HFF-Myc (cell line): Measurements from ENCODE around the gene PLEKHM3.

Experiments used
- DNase-seq: peaks from one replicate; pipeline ENCODE4 v3.0.0-alpha.2; 2011; ENCODE audit warnings: low read depth; ENCODE audit errors: extremely low read depth
- H3K4me3 ChIP-seq: replicated peaks from 2 replicates; pipeline ENCODE4 v1.5.1; 2011; ENCODE audit warnings: low read depth, mild to moderate bottlenecking, control low read depth, low read length
- TF ChIP-seq, protein P1 (sequence below): IDR thresholded peaks from 2 replicates; pipeline ENCODE4 v1.5.1; 2012; ENCODE audit warnings: mild to moderate bottlenecking, low read depth, low read length, control low read depth; ENCODE audit errors: missing control alignments

The PLEKHM3 gene

DNA sequence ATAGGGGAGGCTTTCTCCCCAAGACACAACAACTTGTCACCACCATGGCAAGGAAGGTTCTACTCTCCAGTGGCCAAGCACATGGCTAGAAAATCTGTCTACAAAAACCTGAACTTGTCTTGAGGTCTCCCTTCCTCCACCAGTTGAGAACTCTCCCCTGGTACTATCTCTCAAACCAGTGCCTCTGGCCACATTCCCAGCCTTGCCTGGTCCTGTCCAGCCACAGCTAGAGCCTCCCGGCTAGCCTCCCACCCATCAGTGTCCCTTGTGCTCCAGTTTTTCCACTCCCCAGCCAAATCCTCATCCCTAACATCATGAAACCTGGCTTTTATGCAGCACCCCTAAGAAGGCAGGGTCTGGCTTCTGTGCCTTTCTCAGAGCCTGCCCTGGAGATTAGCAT is 234.4 kb downstream of the PLEKHM3 start:
- no peak for DNase-seq
- TF ChIP-seq, protein P1, sequence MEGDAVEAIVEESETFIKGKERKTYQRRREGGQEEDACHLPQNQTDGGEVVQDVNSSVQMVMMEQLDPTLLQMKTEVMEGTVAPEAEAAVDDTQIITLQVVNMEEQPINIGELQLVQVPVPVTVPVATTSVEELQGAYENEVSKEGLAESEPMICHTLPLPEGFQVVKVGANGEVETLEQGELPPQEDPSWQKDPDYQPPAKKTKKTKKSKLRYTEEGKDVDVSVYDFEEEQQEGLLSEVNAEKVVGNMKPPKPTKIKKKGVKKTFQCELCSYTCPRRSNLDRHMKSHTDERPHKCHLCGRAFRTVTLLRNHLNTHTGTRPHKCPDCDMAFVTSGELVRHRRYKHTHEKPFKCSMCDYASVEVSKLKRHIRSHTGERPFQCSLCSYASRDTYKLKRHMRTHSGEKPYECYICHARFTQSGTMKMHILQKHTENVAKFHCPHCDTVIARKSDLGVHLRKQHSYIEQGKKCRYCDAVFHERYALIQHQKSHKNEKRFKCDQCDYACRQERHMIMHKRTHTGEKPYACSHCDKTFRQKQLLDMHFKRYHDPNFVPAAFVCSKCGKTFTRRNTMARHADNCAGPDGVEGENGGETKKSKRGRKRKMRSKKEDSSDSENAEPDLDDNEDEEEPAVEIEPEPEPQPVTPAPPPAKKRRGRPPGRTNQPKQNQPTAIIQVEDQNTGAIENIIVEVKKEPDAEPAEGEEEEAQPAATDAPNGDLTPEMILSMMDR: no peak
- H3K4me3 ChIP-seq: no peak overlapping the region

DNA sequence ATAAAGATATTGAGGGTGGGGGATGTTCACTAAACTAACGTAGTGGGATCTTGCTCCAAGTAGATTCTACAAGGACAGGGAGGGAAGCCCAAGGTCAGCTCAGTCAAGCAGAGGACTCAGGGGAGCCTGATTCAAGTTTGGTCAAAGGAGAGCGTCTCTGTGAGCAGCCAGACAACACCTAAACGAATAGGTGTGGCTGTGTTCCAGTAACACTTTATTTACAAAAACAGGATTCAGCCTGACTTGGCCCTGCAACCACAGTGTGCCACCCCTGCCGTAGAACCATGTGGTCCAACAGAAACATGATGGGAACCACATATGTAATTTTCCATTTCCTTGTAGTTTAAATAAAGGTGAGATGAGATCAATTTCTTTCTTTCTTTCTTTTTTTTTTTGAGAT is 237.5 kb downstream of the PLEKHM3 start:
- H3K4me3 ChIP-seq: no peak overlapping the region
- TF ChIP-seq, protein P1: no peak
- DNase-seq: no peak

- TF ChIP-seq, protein P1: no peak
- no peak overlapping the region for H3K4me3 ChIP-seq
- no peak for DNase-seq
These were observed 238.3 kb downstream of the PLEKHM3 start for GRCh38 chr2:207787017-207787416.

DNA sequence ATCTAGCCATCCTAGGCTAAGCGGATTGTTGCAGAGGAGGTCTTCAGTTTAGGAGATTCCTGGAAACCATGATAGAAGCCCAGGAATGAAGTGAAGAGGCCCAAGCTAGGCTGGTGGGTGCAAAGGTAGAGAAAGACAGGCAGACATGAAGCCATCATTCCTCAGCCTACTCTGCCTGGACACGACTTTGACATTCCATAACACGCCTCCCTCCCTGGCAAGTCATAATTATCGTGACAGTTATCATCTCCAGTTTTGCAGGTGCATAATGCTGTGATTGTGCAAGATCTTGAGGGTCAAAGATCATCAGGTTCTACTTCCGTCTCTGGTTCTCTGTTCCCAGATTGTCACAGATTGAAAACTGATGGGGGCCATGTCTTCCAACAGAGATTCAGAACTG is 240.4 kb downstream of the PLEKHM3 start:
- DNase-seq: no peak
- TF ChIP-seq, protein P1: no peak
- no peak overlapping the region for H3K4me3 ChIP-seq

DNA sequence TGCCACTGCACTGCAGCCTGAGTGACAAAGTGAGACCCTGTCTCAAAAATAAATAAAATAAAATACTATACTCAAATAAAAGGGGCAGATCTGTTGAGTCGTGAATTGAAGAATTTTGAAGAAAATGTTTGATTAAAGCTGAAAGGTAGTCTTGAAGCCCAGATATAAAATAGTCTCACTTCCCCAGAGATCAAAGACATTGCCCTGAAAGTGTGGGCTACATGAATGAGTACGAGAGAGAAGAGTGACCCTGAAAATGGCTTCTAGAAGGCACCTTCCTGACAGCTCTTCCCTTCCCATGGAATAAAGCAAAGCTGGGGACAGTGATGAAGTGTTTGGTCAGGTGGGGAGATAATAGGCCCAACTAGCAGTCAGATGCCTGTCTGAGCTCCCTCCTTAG is 241.8 kb downstream of the PLEKHM3 start:
- no peak overlapping the region for H3K4me3 ChIP-seq
- TF ChIP-seq, protein P1: no peak
- no peak for DNase-seq

DNA sequence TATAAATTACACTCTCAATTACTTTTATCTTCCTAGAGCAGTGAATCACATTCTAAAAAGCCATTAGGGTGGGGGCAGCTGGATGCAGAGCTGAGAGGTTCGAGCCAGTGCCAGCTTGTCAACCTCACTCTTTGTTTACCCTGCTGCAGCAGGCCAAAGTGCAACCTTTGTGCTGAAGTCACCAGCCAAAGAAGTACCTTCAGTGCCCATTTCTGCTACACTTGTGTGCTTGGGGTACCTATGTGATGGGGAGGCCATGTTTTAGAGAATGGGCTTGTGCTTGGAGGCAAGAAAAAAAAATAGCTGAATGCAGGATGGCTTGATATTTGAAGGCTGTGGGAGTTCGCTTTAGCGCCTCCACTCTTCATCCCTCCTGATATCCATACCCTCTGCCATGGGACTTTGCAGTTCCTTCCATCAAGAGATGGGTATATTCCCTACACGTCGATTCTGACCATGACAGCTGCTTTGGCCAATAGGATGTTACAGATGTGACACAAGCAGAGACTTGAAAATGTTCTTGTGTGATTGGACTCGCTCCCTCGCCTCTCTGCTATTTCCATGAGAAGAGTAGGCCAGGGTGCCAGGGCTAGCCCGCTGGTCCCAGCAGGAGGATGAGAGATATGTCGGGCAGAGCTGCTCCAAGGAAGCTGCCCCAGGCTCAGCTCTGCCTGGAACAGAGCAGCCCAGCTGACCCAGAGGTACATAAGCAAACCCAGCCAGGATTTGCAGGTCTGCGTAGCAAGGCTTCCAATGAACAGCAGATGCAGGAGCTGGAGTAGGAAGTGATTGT is 242.9 kb downstream of the PLEKHM3 start:
- TF ChIP-seq, protein P1: no peak
- H3K4me3 ChIP-seq: no peak overlapping the region
- DNase-seq: no peak

DNA sequence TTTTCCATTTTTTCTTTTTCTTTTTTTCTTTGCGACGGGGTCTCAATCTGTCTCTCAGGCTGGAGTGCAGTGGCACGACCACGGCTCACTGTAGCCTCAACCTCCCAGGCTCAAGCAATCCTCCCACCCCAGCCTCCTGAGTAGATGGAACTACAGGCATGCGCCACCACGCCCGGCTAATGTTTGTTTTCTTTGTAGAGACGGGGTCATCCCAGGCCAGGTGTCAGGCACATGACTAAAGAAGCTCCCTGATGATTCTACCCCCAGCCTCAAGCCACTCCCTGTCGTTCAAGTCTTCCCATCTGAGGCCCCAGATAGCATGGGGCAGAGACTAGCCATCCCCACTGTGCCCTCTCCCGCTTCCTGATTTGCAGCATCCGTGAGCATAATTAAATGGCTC is 245.8 kb downstream of the PLEKHM3 start:
- TF ChIP-seq, protein P1: no peak
- no peak for DNase-seq

More for the DNA sequence above, 245.8 kb downstream of the PLEKHM3 start:
- no peak overlapping the region for H3K4me3 ChIP-seq
